GM10266 (cell line): ENCODE results near the gene DONSON.

Source experiments
- DNase-seq: peaks from one replicate; pipeline ENCODE4 v3.0.0; 2012; ENCODE audit errors: extremely low spot score
- TF ChIP-seq, protein P1 (sequence below): IDR thresholded peaks from 2 replicates; pipeline ENCODE4 v1.5.1; 2012; ENCODE audit warnings: mild to moderate bottlenecking, low read depth; ENCODE audit not compliant: control insufficient read depth, insufficient read depth; ENCODE audit errors: missing control alignments

DONSON gene

DNA sequence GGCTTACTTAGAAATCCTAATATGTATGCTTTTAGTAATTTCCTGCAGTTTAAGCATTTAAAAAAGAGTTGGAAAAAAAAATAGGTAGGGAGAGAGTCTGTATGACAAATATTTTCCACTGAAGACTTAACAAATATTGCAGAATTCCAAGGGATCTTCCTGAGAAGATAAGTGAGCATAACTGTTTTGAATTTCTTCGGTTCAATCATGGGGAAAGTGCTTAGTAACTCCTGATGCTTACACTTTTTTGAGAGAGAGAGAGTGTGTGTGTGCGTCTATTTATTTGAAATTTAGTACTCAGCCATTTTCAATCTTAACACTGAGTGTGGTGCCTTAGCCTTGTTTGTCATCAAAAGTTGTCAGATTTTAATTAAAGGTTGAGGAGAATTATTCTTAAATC lies 27.1 kb downstream of the DONSON start:
- TF ChIP-seq, protein P1, sequence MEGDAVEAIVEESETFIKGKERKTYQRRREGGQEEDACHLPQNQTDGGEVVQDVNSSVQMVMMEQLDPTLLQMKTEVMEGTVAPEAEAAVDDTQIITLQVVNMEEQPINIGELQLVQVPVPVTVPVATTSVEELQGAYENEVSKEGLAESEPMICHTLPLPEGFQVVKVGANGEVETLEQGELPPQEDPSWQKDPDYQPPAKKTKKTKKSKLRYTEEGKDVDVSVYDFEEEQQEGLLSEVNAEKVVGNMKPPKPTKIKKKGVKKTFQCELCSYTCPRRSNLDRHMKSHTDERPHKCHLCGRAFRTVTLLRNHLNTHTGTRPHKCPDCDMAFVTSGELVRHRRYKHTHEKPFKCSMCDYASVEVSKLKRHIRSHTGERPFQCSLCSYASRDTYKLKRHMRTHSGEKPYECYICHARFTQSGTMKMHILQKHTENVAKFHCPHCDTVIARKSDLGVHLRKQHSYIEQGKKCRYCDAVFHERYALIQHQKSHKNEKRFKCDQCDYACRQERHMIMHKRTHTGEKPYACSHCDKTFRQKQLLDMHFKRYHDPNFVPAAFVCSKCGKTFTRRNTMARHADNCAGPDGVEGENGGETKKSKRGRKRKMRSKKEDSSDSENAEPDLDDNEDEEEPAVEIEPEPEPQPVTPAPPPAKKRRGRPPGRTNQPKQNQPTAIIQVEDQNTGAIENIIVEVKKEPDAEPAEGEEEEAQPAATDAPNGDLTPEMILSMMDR = no peak
- DNase-seq = no peak

DNA sequence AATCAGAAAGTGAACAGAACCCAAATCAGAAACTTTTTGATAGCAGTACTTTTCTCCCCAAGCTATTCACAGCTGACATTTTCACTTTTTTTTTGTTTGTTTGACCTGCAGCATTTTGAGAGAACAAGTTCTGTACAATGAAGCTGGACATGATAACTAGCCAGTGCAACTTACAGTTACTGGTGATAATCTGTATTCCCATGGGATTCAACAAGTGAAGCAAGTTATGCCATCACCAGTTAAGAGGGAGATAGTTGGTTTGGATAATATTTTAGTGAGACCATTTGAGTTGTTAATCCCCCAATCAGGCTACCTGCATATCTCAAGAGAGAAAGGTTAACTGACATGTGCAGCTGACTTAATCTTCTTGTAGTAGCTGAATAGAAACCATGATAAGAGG lies 27.5 kb downstream of the DONSON start:
- no peak for DNase-seq
- TF ChIP-seq, protein P1 = no peak

DNA sequence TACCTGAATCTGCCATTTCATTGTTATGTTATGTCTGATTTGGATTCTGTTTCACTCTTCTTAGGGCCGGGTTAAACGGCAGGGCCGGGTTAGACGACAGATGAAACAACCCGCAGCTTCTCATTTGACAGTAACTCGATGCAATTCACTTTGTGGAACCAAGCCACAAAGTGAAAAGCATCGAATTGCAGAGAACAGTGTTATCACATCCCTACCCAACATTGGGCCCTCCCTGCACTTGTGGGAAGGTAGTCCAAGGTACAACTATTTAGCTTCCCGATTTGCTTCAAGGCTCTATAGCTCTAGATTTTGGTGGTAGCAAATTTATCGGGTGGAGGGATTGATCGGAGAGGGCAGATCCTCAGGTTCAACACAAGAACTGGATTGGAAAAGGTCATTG lies 28.7 kb downstream of the DONSON start:
- DNase-seq = no peak
- TF ChIP-seq, protein P1 = no peak

DNA sequence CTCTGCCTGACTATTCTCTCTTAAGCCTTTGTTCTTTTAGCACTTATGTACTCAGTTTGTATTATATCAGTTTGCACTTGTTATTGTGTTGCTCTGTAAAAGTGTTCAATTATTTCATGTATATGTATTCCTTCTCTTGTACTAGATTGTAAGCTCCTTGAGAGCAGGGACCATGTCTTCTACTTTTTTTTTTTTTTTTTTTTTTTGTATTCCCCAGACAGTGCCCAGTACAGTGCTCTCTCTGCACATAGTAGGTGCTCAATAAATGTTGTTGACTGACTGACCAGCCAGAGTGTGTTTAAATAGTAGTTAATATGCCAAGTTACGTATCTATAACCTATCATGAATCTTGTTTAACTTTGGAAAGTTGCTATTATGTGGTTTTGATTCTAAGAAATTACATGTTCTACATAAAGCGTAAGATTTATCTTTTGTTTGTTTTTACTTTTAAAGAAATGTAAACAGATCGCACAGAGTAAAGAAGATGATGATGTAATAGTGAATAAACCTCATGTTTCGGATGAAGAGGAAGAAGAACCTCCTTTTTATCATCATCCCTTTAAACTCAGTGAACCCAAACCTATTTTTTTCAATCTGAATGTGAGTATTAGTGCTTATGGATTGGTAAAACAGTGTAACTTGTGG lies 29.6 kb downstream of the DONSON start:
- TF ChIP-seq, protein P1 = no peak
- DNase-seq = no peak

DNA sequence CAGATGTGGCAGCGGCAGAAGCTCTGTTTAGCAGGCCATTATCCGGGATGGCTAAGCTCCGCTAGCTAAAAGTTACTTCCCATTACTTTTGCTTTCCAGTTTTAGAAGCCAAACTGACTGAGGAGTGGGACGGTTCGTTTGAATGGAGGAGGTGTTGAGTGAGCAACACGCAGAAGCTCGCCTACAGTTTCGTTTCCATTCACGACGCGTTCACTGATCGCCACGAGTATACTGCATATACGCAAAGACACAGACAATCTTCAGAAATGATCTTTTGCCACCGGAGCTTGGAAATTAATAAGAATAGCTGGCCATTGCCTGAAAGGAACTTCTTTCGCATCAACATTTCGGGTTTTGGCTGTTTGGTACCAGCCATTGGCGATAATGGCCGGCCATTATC lies 31.0 kb downstream of the DONSON start:
- DNase-seq = no peak
- TF ChIP-seq, protein P1 = no peak

DNA sequence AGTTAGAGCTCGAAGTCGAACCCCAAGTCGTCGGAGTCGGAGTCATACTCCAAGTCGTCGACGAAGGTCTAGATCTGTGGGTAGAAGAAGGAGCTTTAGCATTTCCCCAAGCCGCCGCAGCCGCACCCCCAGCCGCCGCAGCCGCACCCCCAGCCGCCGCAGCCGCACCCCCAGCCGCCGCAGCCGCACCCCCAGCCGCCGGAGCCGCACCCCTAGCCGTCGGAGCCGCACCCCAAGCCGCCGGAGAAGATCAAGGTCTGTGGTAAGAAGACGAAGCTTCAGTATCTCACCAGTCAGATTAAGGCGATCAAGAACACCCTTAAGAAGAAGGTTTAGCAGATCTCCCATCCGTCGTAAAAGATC lies 33.5 kb downstream of the DONSON start:
- no peak for DNase-seq
- TF ChIP-seq, protein P1 = no peak

DNA sequence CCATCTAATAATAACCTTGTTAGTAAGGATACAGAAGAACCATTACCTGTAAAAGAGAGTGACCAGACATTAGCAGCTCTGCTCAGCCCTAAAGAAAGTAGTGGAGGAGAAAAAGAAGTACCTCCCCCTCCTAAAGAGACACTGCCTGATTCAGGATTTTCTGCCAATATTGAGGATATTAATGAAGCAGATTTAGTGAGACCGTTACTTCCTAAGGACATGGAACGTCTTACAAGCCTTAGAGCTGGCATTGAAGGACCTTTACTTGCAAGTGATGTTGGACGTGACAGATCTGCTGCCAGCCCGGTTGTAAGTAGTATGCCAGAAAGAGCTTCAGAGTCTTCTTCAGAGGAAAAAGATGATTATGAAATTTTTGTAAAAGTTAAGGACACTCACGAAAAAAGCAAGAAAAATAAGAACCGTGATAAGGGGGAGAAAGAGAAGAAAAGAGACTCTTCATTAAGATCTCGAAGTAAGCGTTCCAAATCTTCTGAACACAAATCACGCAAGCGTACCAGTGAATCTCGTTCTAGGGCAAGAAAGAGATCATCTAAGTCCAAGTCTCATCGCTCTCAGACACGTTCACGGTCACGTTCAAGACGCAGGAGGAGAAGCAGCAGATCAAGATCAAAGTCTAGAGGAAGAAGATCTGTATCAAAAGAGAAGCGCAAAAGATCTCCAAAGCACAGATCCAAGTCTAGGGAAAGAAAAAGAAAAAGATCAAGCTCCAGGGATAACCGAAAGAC lies 34.1 kb downstream of the DONSON start:
- DNase-seq = no peak
- TF ChIP-seq, protein P1 = no peak
